Measurements from ENCODE around the gene DLX5. TPM values are rescaled to one million over a fixed set of nuclear protein-coding genes. Genes with fewer than 3 reads are reported as not detected.

The DLX5 gene
- total RNA-seq, 1 experiment from 2014 or later: 3.6 TPM

- no peaks in the 10 kb centered on the region for H3K9me3 ChIP-seq (replicated peaks)
- no peaks in the 10 kb centered on the region for H3K27me3 ChIP-seq (replicated peaks)
- H3K27ac ChIP-seq: no peak overlapping the region
- H3K36me3 ChIP-seq: peaks cover 3% of the 10 kb centered on the region; the same call in 1 of the 2 replicates
- no peak for DNase-seq (ENCODE audit: low read depth in 1 of 2, low spot score in 2 of 2)
- H3K4me1 ChIP-seq (replicated peaks): peaks cover 13% of the 10 kb centered on the region
- no peak overlapping the region for H3K4me3 ChIP-seq
Observed at GRCh38 chr7:96979551-96980276, 44.9 kb downstream of the DLX5 start.

- H3K9me3 ChIP-seq (replicated peaks): no peaks in the 10 kb centered on the region
- no peak overlapping the region for H3K27ac ChIP-seq
- no peak overlapping the region for H3K4me3 ChIP-seq
- no peaks in the 10 kb centered on the region for H3K27me3 ChIP-seq (replicated peaks)
- DNase-seq (ENCODE audit: low read depth in 1 of 2, low spot score in 2 of 2): no peak
- H3K4me1 ChIP-seq (replicated peaks): peaks cover 20% of the 10 kb centered on the region
- peaks cover 3% of the 10 kb centered on the region; the same call in 1 of the 2 replicates for H3K36me3 ChIP-seq
Observed at GRCh38 chr7:96977445-96977844, 47.2 kb downstream of the DLX5 start.

DNA sequence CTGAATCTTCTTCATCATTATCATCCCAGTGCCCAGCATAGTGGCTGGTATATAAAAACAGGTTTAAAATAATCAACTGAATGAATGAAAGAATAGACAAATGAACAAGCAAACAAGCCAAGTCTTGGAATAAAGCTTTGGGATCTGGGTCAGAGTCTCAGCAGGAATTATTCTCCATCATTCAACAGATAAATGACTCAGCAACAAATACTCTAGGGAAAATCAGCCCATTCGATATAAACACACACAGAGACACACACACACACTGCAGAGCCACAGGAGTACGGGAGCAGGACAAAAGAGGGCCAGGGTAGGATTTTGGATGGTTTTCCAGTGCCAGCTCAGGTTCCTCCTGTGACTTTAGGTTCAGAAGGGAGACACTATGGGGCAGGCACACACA, 48.5 kb downstream of the DLX5 start:
- Histone ChIP-seq H3K4me1 (replicated peaks) (peaks cover 20% of the 10 kb centered on the region), H3K27me3 (replicated peaks) (no peaks in the 10 kb centered on the region), H3K9me3 (replicated peaks) (no peaks in the 10 kb centered on the region)

GRCh38 chr7:96973986-96974385, 50.6 kb downstream of the DLX5 start:
- Histone ChIP-seq H3K27ac (peak overlapping the region; percentile 23; the same call in 1 of the 2 replicates), H3K27me3 (replicated peaks) (no peaks in the 10 kb centered on the region), H3K36me3 (peaks cover 3% of the 10 kb centered on the region; the same call in 1 of the 2 replicates), H3K4me3 (no peak overlapping the region), H3K4me1 (replicated peaks) (peaks cover 27% of the 10 kb centered on the region), H3K9me3 (replicated peaks) (no peaks in the 10 kb centered on the region)
- peak; percentile 61 to 67 for DNase-seq (ENCODE audit: low read depth in 1 of 2, low spot score in 2 of 2)

More for the DNA sequence above, 48.5 kb downstream of the DLX5 start:
- H3K36me3 ChIP-seq: peaks cover 3% of the 10 kb centered on the region; the same call in 1 of the 2 replicates
- peak overlapping the region; percentile 20; the same call in 1 of the 2 replicates for H3K27ac ChIP-seq
- H3K4me3 ChIP-seq: no peak overlapping the region
- DNase-seq (ENCODE audit: low read depth in 1 of 2, low spot score in 2 of 2): no peak

GRCh38 chr7:96970739-96971138, 53.9 kb downstream of the DLX5 start:
- DNase-seq (ENCODE audit: low read depth in 1 of 2, low spot score in 2 of 2): no peak
- H3K4me3 ChIP-seq: no peak overlapping the region
- H3K9me3 ChIP-seq (replicated peaks): no peaks in the 10 kb centered on the region
- H3K4me1 ChIP-seq (replicated peaks): peaks cover 40% of the 10 kb centered on the region
- H3K27ac ChIP-seq: no peak overlapping the region
- 0 out of 2 replicates have a peak, but pooled peaks cover 5% of the 10 kb centered on the region for H3K36me3 ChIP-seq
- H3K27me3 ChIP-seq (replicated peaks): no peaks in the 10 kb centered on the region

Other genes with a start within 250 kb of the DLX5 start
- 1.8 and 3.3 TPM in 2 replicates for gene DLX6, start 19.3 kb downstream of the DLX5 start, total RNA-seq (2014; rRNA removed; shearing (Covaris generic))
- 24.2 and 56.5 TPM in 2 replicates for gene SDHAF3, start 92.9 kb upstream of the DLX5 start, total RNA-seq (2014; rRNA removed; shearing (Covaris generic))

All from SJSA1 (cell line).